Cardiac fibroblast (primary cell): ENCODE results near the gene SNED1.

Source experiments
- DNase-seq, 2 donors: peaks; one replicate each; pipeline versions ENCODE4 v3.0.0 to v3.0.0-alpha.2; 2010; ENCODE audit warnings: low read depth in 2 of 2
- H3K4me3 ChIP-seq, 2 donors: replicated peaks in 1 of 2; 1 replicate in 1 of 2; 2 replicates in 1 of 2; pipeline ENCODE4 v1.5.1; 2011; ENCODE audit warnings: low read depth in 2 of 2, low read length in 2 of 2, mild to moderate bottlenecking in 2 of 2, moderate library complexity in 1 of 2
- TF ChIP-seq, protein P1 (sequence below): IDR thresholded peaks from one replicate; pipeline ENCODE4 v1.5.1; 2011; ENCODE audit warnings: low read depth, mild to moderate bottlenecking, low read length, inconsistent platforms

Gene SNED1

DNA sequence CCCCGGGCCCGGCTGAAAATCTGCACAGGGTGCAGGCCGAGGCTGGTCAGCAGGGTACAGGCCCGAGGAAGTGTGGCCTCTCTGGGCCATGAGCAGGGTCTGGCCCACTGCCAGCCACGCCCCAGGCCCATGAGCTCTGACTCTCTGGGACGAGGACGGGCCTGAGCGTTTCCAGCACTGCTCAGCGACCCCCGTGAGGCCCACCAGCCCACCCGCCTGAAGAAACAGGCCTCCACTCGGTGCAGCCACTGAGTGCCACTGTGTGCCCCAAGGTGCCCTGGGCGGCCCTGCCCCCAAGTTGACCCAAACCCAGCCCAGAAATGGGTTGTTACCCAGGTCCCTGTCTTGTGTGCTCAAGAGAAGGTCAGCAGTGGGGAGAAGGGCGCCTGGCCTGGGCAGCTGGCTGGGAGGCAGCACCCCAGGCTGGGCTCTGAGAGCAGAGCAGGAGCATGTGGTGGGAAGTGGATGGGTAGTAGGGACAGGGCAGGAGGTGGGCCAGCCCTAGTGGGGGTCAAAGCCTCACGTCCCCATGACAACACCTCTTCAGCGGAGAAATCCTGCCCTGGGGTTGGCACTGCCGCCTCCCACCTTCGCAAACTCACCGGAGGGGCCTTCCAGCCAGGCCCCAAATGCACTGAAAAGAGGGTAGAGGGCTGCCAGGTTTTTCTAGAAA is 2.1 kb upstream of the SNED1 start:
- no peak overlapping the region for H3K4me3 ChIP-seq
- TF ChIP-seq, protein P1, sequence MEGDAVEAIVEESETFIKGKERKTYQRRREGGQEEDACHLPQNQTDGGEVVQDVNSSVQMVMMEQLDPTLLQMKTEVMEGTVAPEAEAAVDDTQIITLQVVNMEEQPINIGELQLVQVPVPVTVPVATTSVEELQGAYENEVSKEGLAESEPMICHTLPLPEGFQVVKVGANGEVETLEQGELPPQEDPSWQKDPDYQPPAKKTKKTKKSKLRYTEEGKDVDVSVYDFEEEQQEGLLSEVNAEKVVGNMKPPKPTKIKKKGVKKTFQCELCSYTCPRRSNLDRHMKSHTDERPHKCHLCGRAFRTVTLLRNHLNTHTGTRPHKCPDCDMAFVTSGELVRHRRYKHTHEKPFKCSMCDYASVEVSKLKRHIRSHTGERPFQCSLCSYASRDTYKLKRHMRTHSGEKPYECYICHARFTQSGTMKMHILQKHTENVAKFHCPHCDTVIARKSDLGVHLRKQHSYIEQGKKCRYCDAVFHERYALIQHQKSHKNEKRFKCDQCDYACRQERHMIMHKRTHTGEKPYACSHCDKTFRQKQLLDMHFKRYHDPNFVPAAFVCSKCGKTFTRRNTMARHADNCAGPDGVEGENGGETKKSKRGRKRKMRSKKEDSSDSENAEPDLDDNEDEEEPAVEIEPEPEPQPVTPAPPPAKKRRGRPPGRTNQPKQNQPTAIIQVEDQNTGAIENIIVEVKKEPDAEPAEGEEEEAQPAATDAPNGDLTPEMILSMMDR: no peak
- no peak for DNase-seq

DNA sequence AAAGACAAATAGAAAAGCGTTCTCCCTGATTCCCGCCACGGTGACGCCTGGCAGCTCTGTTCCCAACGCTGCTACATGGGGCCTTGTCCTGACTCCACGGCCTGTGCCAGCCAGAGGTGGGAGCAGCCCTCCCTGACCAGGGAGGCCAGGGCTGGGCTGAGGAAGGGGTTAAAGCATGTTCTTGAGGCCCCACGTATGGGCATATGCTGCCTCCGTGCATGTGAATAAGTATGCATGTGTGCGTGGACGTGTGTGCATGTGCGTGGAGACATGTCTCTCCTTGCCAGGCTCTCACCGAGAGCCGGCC is 1.6 kb upstream of the SNED1 start:
- H3K4me3 ChIP-seq: no peak overlapping the region
- no peak for DNase-seq

DNA sequence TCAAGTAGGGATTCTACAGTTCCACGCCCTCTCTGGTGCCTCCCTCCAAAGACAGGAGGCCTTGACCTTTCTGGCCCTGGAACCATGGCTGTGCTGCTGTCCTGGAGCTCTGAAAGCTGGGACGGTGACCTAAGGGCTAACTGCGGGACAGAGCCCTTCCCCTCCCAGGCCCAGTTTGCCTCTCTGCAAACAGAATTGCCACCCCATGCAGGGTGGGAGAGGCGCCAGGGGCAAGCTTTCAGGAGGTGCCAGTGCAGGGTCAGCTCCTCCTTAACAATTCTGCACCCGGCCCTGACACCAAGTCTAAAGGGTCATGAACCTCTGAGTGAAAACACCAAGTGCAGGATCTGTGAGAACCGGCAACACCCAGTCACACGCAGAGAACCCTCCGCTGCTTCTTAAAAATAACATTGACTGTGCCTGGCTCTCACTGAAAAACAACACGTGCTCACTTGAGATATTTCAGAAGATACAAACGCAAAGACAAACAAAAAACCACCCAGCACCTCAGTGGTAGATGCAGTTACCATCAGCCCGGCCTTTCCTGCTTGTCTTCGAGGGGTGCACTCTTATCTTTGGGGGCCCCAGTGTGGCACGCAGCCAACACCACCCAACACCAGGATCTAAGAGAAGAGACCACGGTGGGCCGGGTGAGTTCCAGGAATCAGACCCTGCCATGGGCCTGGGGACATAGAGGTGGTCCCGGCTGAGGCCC is 1.1 kb upstream of the SNED1 start:
- TF ChIP-seq, protein P1: no peak
- no peak overlapping the region for H3K4me3 ChIP-seq

More for the DNA sequence above, 1.6 kb upstream of the SNED1 start:
- TF ChIP-seq, protein P1: no peak

DNA sequence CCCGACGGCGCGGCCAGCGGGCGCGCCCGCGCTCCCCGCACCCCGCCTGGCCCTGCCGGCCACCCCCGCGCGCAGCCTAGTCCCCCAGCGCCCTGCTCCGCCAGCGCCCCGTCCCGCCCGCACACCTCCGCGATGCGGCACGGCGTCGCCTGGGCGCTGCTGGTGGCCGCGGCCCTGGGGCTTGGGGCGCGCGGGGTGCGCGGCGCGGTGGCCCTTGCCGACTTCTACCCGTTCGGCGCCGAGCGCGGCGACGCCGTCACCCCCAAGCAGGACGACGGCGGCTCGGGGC is 232 bp downstream of the SNED1 start:
- H3K4me3 ChIP-seq: peak overlapping the region; percentile 59 to 72
- TF ChIP-seq, protein P1: no peak
- DNase-seq: no peak

More for the DNA sequence above, 1.1 kb upstream of the SNED1 start:
- peak; percentile 43 to 67 for DNase-seq

DNA sequence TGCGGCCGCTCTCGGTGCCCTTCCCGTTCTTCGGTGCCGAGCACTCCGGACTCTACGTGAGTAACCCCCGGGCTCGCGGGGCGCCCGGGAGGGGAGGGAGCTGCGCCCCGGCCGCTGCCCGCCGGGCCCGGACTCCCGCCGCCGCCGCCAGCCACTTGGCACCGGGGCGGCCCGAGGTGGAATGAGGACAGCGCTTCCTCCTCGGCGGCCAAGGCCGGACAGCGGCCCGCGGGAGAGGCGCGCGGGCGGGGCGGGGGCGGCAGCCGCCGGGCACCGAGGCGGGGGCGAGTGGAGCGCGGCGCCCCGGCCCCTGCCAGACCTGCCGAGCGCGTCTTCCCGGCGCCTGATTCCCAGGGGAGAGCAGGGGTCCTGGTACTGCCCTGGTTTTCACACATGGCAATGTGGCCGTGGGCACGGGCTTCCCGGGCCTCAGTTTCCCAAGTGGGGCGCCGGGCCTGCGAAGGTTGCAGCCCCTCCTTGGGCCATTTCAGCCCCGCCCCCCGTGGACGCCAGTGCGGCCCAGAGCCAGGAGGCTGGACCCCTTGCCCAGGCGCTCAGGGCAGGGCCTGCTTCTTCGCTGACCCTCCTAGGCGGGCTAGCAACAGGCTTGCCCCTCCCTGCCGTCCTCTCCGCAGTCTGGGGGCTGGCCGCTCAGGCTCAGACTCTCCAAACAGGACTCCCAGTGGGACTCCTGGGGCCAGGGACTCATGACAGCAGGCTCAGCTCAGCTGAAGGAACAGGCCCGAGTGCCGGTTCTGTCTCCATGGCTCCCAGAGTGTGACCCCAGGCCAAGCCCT is 775 bp downstream of the SNED1 start:
- DNase-seq: no peak
- peak overlapping the region; percentile 59 to 72 for H3K4me3 ChIP-seq
- TF ChIP-seq, protein P1: no peak

DNA sequence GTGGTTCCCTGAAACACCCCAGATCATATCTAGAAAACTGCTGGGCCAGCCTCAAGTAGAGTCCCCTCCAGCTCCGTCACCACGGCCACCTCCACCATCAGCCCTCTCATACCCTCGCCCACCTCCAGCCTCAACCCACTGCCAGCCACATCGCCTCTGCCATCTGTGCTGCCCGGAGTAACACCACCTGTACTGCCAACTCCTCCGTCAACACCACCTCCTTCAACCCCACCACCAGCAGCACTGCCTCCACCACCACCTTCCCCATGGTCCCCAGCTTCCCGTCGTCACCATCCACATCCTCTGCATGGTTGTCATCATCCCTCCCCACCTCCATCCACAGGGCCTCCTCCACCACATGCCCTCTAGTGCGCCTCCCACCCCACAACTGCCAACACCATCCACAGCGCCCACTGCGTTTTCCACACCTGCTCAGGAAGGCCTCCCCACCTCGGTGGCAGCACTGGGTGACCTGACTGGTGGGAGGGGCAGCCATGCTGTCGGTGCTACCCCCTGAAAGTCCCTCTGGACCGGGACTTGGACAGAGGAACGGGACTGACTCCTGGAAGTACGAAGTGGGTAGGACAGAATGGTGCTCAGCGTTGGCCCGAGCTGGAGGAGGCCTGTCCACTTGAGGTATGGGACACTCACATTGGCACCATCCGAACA is 1.6 kb downstream of the SNED1 start:
- H3K4me3 ChIP-seq: peak overlapping the region; percentile 59 to 72
- no peak for DNase-seq
- TF ChIP-seq, protein P1: no peak
